BJ (cell line): Measurements from ENCODE around the gene PRR19. TPM values are rescaled to one million over a fixed set of nuclear protein-coding genes. Genes with fewer than 3 reads are reported as not detected.

Experiments
- CTCF ChIA-PET: fragments of 350-600 bp; formaldehyde crosslinking; extraction: SDS; loops from one replicate; lab custom pipeline; 2021; ENCODE audit warnings: antibody characterized with exemption, inconsistent platforms; lab: Yijun Ruan, JAX
- POLR2A ChIA-PET: fragments of 300-600 bp; sonication (Branson Sonifier 250); formaldehyde crosslinking; extraction: SDS; loops from one replicate; lab custom pipeline; 2021; ENCODE audit warnings: antibody characterized with exemption; lab: Charles Lee
- DNase-seq: peaks from one replicate; pipeline ENCODE4 v3.0.0-alpha.2; 2011; ENCODE audit warnings: low read depth
- H3K27me3 ChIP-seq: 2 replicates; pipeline ENCODE4 v1.6.0; 2011; ENCODE audit warnings: low read length; ENCODE audit not compliant: control insufficient read depth, insufficient read depth
- H3K36me3 ChIP-seq: 2 replicates; pipeline ENCODE4 v1.5.1; 2011; ENCODE audit warnings: low read length; ENCODE audit not compliant: control insufficient read depth, insufficient read depth
- H3K4me3 ChIP-seq: 2 replicates; pipeline ENCODE4 v1.5.1; 2011; ENCODE audit warnings: low read depth, mild to moderate bottlenecking, control low read depth, low read length
- polyA plus RNA-seq: library from polyadenylated mRNA; depleted of rRNA; stranded (reverse); fragments of >200 nt; gene quantifications from 2 replicates; pipeline ENCODE4 v1.2.3, GENCODE V29; 2011
- TF ChIP-seq, protein P1 (sequence below): IDR thresholded peaks from 2 replicates; pipeline ENCODE4 v1.5.1; 2011; ENCODE audit warnings: low read depth, mild to moderate bottlenecking, control low read depth, inconsistent platforms, low read length, moderate library complexity; ENCODE audit not compliant: insufficient read depth

The PRR19 gene
- polyA plus RNA-seq, 1 experiment: 0.93 TPM

DNA sequence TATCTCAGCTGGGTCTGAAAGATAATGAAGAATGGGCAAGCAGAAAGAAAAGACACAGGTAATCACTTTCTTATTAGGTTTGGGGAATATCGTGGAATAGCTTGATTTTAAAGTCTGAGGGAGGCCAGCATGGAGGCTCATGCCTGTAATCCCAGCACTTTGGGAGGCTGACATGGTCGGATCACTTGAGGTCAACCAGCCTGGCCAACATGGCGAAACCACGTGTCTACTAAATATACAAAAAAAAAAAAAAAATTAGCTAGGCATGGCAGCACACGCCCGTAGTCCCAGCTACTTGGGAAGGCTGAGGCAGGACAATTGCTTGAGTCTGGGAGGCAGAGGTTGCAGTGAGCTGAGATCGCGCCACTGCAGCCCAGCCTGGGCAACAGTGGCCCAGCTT lies 1.9 kb downstream of the PRR19 start:
- Histone ChIP-seq H3K27me3 (no peaks in the 10 kb centered on the region), H3K4me3 (no peak overlapping the region), H3K36me3 (no peaks in the 10 kb centered on the region)
- TF ChIP-seq, protein P1, sequence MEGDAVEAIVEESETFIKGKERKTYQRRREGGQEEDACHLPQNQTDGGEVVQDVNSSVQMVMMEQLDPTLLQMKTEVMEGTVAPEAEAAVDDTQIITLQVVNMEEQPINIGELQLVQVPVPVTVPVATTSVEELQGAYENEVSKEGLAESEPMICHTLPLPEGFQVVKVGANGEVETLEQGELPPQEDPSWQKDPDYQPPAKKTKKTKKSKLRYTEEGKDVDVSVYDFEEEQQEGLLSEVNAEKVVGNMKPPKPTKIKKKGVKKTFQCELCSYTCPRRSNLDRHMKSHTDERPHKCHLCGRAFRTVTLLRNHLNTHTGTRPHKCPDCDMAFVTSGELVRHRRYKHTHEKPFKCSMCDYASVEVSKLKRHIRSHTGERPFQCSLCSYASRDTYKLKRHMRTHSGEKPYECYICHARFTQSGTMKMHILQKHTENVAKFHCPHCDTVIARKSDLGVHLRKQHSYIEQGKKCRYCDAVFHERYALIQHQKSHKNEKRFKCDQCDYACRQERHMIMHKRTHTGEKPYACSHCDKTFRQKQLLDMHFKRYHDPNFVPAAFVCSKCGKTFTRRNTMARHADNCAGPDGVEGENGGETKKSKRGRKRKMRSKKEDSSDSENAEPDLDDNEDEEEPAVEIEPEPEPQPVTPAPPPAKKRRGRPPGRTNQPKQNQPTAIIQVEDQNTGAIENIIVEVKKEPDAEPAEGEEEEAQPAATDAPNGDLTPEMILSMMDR: no peak
- CTCF ChIA-PET: interaction anchor here (0.6 to 1.4 kb wide), 4 partner anchors 20 to 121 kb away, joined by 3 to 5 read pairs (median 4); no protein-coding TSS in a partner anchor
- POLR2A ChIA-PET: no interaction called here
- no peak for DNase-seq

DNA sequence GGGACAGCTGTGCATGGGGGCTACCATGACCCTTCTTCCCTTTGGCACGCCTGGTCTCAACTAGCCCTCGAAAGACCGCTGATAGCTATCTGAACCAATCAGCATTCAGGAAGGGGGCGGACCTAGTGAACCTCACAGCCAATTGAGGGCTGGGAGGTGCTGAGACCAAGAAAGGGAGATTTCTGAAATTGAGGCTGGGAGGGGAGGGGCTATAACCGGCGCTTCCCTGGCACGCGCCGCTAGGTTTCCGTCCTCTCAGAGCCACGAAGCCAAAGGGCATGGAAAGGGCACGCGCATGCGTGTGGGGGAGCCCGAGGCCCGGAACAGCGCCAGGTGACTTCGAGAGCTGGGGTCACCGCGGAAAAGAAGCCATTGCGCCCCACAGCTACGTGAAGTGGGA lies 4.7 kb downstream of the PRR19 start:
- ChIA-PET POLR2A (no interaction called here), CTCF (interaction anchor here (0.6 to 1.6 kb wide), 4 partner anchors 11 to 174 kb away, joined by 3 to 7 read pairs (median 4); partner anchors contain the start of gene POU2F2)
- DNase-seq: no peak
- TF ChIP-seq, protein P1: no peak
- H3K4me3 ChIP-seq: no peak overlapping the region
- no peaks in the 10 kb centered on the region for H3K36me3 ChIP-seq
- H3K27me3 ChIP-seq: no peaks in the 10 kb centered on the region

DNA sequence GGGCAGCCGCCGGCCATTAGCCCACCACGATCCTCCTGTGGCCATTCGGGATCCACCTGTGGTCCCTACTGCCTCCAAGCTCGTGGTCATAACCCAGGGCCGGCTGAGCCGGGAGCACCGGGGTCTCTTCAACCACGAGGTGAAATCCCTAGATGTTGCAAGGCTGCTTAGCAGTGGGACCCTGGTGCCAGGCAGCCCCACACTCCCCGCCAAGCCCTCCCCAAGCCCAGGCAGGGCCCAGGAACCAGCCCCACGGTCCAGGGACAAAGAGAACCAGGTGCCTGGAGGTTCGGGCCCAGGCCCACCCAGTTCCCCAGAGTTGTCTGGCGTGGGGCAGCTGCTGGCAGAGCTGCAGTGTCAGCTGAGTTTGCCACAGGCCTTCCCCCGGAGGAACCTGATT lies 7.8 kb downstream of the PRR19 start:
- ChIA-PET CTCF (interaction anchor here (0.9 to 1.4 kb wide), 3 partner anchors 13 to 63 kb away, joined by 4 to 7 read pairs (median 4); no protein-coding TSS in a partner anchor), POLR2A (no interaction called here)
- H3K36me3 ChIP-seq: no peaks in the 10 kb centered on the region
- no peak overlapping the region for H3K4me3 ChIP-seq
- TF ChIP-seq, protein P1: no peak
- no peak for DNase-seq
- peaks cover 5% of the 10 kb centered on the region for H3K27me3 ChIP-seq

DNA sequence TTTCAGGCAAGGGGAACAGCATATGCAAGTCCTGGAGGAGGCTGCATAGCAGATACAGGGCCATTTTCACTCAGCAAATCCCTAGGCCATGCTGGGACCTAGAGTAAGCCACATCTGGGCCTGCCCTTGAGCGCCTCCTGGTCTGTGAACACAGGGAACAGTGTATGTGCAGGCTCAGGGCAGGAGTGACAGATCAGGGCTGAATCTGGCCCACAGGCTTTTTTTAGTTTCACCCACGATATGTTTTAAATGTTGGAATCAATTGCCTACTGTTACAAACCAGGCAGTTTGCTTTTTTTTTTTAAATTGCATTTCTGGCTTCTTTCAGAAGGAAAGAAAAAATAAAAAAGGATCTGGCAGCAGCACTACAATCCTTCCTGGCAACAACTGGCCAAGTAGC lies 9.7 kb downstream of the PRR19 start:
- ChIA-PET CTCF (interaction anchor here (0.7 kb wide), 1 partner anchor 87 kb away, joined by 3 read pairs; no protein-coding TSS in a partner anchor), POLR2A (no interaction called here)
- Histone ChIP-seq H3K36me3 (no peaks in the 10 kb centered on the region), H3K4me3 (no peak overlapping the region), H3K27me3 (peaks cover 7% of the 10 kb centered on the region)
- TF ChIP-seq, protein P1: no peak
- no peak for DNase-seq

DNA sequence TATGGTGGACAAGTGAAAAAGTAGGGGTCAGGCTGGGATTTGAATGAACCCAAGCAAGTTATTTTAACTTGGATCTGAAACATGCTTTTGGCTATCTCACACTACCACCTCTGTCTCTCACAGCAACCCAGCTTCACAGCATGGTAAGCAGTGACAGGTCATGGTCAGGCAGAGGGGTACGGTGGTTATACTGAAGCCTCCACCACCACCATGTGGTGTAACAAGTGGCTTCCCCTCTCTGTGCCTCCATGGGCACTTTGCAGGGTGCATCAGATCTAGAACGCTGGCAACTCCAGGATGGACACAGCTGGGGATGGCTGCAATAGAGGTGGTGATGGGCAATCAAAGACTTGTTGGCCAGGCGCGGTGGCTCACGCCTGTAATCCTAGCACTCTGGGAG lies 10.4 kb downstream of the PRR19 start:
- DNase-seq: no peak
- POLR2A ChIA-PET: no interaction called here
- H3K4me3 ChIP-seq: no peak overlapping the region
- peaks cover 7% of the 10 kb centered on the region for H3K27me3 ChIP-seq
- TF ChIP-seq, protein P1: no peak
- CTCF ChIA-PET: no interaction called here
- no peaks in the 10 kb centered on the region for H3K36me3 ChIP-seq
